ENCODE results near the gene GNA14. TPM values are rescaled to one million over a fixed set of nuclear protein-coding genes. Genes with fewer than 3 reads are reported as not detected.
"Not testable (repeated sequence)": the region's sequence is repeated elsewhere in the genome, so short reads cannot be mapped to it uniquely, and the experiment has no call there.

The GNA14 gene
- total RNA-seq, 1 experiment from 2014 or later: 0.06 TPM

DNA sequence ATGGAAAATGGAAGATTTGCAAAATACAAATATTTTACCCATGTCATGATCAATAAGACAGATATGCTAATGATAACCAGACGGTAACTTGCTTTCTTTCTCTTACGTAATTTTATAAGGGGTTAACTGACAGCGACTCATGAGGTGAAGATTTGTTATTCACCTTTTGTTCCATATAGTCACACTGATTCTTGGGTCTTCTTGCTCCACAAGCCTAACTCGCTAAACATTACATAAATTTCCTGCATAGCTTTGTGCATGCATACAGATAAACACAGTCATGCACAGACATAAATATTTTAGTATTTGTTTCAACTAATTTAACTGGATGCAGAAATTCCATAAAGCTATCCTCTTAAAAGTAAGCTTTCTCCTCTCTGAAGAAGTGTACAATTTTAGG, 244.9 kb downstream of the GNA14 start:
- DNase-seq (ENCODE audit: low spot score): no peak

DNA sequence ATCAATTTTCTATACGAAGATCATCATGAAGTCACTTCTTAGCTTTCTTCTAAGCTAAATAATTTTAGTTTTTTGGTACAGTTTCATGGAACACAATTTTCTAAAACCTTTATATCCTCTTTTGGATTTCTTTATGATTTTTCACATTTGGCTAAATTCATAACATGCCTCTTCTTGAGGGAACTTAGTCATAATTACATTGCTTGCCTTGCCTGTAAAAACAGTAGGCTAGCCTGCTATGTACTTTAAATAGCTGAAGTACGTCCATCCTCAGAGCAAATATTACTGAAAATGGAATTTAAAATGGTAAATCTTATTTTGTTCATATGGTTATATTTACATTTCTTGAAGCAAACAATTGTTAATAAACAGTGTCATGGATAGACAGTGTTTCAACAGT, 245.8 kb downstream of the GNA14 start:
- no peak for DNase-seq (ENCODE audit: low spot score)

- DNase-seq (ENCODE audit: low spot score): no peak
These were observed 248.2 kb downstream of the GNA14 start for GRCh38 chr9:77399964-77400363.

DNA sequence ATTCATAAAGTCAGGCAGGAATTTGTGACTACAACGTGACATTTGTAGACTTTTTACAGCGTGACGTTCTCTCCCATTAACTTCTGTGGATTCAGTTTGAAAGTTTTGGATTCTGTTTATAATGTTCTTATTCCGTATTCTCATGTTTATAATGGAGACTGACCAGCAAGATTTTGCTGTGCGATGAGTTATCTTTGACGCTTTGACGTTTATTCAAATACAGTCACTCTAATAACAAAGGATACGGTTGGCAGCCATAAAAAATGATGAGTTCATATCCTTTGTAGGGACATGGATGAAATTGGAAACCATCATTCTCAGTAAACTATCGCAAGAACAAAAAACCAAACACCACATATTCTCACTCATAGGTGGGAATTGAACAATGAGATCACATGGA, 249.5 kb downstream of the GNA14 start:
- not testable (repeated sequence) for DNase-seq (ENCODE audit: low spot score)

DNA sequence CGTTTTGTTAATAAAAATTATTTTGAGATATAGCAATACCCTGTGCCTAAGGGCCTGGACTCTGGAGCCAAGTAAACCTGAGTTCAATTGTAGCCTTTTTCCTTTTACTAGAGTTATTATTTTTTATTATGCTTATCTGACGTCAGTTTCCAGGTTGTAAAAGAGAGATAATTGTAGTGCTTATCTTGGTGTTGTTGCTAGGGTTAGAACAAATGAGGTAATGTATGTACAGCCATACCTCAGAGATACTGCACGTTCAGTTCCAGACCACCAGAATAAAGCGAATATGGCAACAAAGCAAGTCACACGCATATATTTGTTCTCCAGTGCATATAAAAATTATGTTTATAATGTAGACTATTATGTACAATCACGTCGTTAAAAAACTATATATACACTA, 255.8 kb downstream of the GNA14 start:
- no peak for DNase-seq (ENCODE audit: low spot score)

DNA sequence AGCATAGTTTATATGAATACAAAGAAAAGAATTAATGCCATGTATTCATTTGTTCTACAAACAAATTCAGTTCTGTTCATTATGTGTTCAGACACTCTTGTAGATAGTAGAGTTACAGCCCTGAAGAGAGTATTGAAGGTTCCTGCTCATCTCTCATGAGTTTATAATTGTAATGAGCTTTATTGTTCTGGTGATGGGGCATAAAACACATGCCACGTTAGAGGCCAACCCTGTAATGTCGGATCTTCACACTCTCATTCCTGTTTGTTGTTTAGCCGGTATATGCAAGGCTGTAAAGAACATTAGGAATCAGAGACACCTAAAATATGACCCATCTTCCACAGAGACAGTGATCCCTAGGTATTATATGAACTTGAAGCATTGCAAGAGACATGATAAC, 256.3 kb downstream of the GNA14 start:
- no peak for DNase-seq (ENCODE audit: low spot score)

DNA sequence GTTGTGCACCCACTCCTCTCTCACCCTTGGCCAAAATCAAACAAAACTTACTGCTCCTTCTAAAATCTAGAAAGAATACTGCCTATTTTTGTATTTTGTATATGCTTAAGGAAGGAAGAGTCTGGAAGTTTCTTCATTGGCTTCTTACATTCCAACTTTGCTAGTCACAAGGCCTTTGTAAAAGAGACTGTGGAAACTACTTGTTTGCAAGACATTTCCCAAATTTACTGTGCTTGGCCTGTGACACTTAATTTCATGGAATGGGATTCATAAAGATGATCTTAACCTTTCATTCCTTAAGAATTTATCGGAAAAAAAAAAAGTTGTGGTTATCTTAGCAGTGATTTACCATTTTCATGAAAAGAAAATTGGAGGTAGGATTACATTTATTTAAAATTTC, 261.9 kb downstream of the GNA14 start:
- DNase-seq (ENCODE audit: low spot score): no peak

GRCh38 chr9:77384406-77384805, 263.7 kb downstream of the GNA14 start:
- no peak for DNase-seq (ENCODE audit: low spot score)

DNA sequence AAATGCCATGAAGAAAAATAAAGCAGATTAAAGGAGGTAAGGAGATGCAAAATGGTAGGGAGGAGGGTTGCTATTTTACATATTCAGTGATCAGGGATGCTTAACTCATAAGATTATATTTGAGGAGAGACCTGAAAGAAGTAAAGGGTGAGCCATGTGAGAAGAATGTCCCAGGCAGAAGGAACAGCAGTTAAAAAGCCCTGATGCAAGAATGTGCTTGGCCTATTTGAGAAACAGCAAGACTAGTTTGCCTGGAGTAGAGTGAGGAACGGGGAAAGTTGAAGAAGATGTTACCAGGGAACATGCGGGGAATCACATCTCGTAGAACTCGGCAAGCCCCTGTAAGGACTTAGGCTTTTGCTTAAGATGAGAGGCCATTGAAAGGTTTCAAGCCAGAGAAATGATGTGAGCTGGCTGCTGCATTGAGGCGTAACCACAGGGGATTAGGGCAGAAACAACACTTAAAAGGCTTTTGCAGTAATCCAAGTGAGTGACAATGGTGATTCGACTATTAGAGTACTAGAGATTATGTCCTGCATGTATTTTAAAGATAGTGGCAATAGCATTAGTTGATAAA, 272.1 kb downstream of the GNA14 start:
- no peak for DNase-seq (ENCODE audit: low spot score)

GRCh38 chr9:77374266-77374665, 273.9 kb downstream of the GNA14 start:
- no peak for DNase-seq (ENCODE audit: low spot score)
